HG03460 (cell line): ENCODE results near the gene RFC1.

Experiments
- ATAC-seq: cut with Tn5 transposase; IDR thresholded peaks from one replicate; pipeline ENCODE4 v1.9.1; 2021; ENCODE audit not compliant: unreplicated experiment

Gene RFC1

GRCh38 chr4:39357002-39357401, 9.2 kb downstream of the RFC1 start:
- ATAC-seq: peak; percentile 23

GRCh38 chr4:39354254-39354552, 12.0 kb downstream of the RFC1 start:
- ATAC-seq: no peak

- ATAC-seq: peak; percentile 69
These were observed 12.5 kb downstream of the RFC1 start for GRCh38 chr4:39353478-39354253.

GRCh38 chr4:39353149-39353477, 13.0 kb downstream of the RFC1 start:
- ATAC-seq: peak; percentile 8

- no peak for ATAC-seq
These were observed 16.8 kb downstream of the RFC1 start for GRCh38 chr4:39349326-39349725.

- ATAC-seq: no peak
These were observed 17.5 kb downstream of the RFC1 start for GRCh38 chr4:39348371-39349315.

- ATAC-seq: no peak
These were observed 19.2 kb downstream of the RFC1 start for GRCh38 chr4:39346856-39347519.

GRCh38 chr4:39342731-39343130, 23.4 kb downstream of the RFC1 start:
- ATAC-seq: no peak

- no peak for ATAC-seq
These were observed 25.0 kb downstream of the RFC1 start for GRCh38 chr4:39341075-39341725.

GRCh38 chr4:39339968-39340367, 26.2 kb downstream of the RFC1 start:
- ATAC-seq: no peak

GRCh38 chr4:39337841-39338240, 28.3 kb downstream of the RFC1 start:
- ATAC-seq: no peak

GRCh38 chr4:39335566-39335965, 30.6 kb downstream of the RFC1 start:
- ATAC-seq: no peak

- no peak for ATAC-seq
These were observed 35.0 kb downstream of the RFC1 start for GRCh38 chr4:39331191-39331590.

GRCh38 chr4:39330353-39330752, 35.8 kb downstream of the RFC1 start:
- ATAC-seq: no peak

- ATAC-seq: no peak
These were observed 39.6 kb downstream of the RFC1 start for GRCh38 chr4:39326468-39326977.

GRCh38 chr4:39324897-39325613, 41.1 kb downstream of the RFC1 start:
- ATAC-seq: no peak

- ATAC-seq: no peak
These were observed 41.7 kb downstream of the RFC1 start for GRCh38 chr4:39324446-39324845.

GRCh38 chr4:39323821-39324220, 42.3 kb downstream of the RFC1 start:
- no peak for ATAC-seq

GRCh38 chr4:39320381-39321115, 45.6 kb downstream of the RFC1 start:
- ATAC-seq: no peak

GRCh38 chr4:39319676-39320075, 46.5 kb downstream of the RFC1 start:
- no peak for ATAC-seq
